HG03460 (cell line): ENCODE results near the gene FGFR4.

Experiments used
- ATAC-seq: cut with Tn5 transposase; IDR thresholded peaks from one replicate; pipeline ENCODE4 v1.9.1; 2021; ENCODE audit not compliant: unreplicated experiment

Gene FGFR4

DNA sequence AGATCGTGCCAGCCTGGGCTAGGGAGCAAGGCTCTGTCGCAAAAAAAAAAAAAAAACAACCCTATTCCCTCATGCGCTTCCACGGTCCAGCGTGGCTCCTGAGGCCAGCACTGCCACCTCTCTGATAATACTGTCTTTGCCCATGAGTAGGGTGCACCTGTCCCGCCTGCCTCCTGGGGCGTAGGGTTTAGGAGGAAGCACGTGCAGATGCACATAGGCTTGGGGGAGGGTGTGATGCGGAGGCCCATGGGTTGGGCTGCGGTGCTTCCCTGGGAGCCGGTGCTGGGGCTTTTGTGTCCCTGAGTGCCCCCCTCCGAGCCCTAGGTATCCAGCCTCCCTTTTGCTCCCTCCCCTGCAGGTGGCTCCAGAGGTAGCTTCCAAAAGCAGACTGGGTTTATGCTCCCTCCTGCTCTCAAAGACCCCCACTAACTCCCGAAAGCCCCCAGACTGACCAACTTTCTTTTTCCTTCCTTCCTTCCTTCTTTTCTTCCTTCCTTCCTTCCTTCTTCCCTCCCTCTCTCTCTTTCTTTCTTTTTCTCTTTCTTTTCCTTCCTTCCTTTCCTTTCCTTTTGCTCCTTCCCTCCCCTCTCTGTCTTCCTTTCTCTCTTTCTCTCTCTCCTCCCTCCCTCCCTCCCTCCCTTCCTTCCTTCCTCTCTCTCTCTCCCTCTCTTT lies 12.8 kb downstream of the FGFR4 start:
- ATAC-seq, result no peak

DNA sequence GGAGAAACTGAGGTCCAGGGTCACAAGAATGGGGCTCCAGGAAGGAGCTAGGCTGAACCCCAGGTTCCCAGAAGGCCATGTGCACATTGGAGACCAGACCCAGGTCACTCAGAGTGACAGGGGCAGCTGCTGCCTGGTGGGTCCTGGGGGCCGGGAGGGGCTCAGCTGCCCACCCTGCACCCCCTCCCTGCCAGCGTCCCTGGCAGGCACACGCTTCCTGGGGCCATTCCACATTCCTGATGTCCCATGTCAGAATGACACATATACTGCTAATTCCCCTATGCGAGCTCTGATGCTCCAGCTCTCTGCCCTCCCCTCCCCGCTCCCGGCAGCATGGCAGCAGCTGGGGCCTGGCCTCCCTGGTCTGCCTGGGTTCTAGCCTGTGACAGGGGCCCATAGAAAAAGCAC lies 14.0 kb downstream of the FGFR4 start:
- ATAC-seq, result no peak

DNA sequence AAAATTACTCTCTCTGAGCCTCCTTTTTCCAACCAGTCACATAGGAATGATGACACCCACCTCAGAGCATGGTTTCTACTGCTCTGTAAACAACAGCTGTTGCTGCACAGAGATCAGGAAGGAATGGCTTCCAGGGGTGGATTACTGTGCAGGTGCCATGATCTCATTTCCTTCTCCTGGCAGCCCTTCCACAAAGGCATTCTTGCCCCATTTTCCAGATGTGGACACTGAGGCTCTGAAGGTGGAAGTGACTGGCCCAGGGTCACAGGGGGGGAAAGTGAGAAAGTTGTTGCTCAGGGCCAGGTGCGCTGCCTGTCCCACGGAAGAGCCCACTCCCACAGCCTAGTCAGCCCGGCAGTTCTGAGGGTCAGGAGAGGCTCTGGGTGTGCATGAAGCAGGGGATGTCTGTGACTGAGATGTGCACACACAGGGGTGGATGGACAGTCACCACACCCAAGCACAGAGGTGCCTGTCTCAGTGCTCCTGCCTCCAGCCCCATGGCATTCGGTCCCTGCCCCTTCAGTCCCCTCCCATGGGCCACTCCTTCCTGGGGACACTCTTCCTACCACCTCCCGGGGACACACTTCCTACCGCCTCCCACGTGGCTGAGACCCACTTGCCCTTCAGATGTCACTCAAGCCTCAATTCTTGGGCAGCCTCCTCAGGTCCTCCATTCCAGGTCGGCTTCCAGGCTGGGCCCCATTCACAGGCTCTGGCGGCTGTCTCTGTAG lies 17.0 kb downstream of the FGFR4 start:
- ATAC-seq, result no peak

DNA sequence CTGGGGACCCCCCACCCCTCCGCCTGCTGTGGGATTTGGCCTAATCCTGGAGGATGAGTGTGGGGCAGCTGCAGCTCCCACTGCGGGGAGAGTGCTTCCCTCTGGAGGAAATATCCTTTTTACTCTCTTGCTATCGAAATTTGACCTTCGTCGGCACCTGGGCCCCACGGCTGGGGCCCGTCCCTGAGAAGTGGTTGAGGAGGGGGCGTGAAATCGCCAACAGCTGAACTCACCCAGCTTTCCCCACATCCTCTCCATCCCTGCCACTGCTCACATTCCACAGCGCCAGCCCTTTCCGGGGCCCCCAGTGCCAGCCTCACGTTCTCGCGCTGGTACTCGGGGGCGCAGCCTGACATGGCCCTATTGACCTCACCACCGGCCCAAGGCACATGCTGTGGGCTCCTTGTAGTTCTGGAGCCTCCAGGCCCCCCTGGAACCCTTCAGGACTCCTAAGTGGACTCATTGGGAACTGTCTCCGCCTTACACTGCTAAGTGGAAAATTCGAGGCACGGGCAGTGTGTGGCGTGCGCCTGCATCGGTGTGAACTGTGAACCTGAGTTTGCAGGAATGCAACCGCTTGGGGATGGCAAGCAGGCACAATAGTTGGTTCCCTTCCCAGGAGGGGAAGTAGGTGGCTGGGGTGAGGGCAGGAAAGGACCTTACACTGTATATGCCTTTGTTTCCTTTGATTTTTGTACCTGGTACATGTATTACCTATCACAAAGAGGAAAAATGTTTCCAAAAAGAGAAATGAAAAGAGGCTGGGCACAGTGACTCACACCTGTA lies 19.2 kb downstream of the FGFR4 start:
- ATAC-seq, result no peak

DNA sequence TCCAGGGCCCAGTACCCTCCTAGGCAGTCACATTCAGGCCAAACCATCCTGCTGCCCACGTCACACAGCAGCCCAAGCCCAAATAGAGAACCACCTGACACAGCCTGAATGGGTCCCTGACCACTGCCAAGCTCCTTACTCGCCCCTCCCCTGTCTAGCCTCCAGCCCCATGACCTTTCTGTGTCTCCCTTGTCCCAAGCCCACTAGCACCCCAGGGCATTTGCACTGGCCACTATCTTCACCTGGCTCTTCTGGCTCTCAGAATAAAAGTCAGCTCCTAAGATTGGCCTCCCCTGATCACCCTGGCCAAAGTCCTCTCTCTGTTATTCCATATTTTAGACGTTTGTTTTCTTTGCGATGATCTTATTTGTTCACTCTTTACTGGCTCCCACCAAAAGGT lies 20.4 kb downstream of the FGFR4 start:
- no peak for ATAC-seq

DNA sequence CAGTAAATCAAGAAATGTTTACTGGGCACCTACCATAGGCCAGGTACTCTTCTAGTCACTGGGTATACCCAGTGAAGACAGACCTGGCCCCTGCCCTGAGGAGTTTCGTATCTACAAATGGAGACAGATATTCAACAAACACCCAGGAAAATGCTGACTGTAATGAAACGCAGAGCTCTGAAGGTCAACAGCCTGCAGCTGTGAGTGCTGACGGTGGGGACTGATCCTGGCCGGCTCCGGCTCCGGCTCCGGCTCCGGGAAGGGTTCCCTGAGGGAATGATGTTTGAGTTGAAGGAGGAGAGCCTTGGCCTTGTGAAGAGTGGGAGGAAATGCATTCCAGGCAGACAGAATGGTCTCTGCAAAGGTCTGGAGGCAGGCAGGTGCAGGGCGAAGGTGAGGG lies 23.1 kb downstream of the FGFR4 start:
- ATAC-seq, result no peak

DNA sequence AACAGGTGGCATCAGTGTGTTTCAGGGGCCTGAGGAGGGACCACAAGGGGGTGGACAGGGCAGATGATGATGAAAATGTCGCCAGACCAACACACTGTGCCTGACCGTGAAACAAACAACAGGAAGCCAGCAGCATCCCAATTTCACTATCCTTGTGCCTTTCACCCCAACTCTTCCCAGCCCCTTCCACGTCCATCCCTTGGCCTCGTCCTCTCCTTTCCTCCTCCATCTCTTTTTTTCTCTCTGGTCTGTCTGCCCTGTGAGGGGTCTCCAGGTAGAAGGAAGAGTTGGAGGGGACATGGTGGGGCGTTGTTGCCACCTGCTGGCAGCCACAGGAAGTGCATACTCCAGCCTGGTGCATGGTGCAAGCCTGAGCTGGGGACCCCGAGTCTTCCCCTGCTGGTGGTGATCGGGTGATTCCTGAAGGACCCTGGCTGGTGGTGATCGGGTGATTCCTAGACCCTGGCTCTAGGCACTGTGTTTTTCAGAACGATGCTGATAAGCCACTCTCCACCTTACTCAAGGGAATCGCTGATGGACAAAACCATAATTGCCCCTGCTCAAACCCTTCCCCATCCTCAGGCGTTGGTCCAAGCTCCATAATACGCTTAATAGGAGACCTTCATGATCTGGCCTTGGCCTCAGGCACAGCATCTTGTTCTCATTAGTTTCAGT lies 25.1 kb downstream of the FGFR4 start:
- no peak for ATAC-seq

DNA sequence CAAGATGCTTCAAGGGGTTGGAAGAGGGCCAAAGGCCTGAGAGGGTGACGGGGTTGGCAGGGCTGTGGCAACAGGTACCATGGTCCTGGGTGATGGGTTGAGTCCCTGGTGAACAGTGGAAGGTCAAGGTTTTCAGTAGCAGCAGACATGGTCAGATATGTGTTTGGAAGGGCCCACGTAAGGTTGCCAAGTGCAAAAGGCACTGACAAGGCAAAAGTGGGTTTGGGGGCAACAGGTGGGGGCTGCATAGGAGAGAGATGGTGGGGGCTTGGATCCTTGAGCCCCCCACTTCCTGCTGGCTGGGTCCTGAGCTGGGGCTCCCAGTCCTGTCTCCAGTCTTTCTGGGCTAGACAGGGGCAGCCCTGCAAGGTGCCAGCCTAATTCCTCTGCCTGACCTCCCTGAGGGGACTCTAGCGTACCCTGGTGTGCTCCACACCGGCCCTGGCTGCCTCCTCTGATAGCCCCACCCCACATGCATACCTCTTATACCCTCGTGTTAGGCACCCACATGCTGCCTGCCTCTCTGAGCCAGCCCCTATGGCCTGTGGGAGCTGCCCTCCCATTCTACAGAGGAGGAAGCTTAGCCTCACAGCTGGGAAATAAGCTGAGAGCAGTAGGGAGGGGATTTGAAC lies 26.0 kb downstream of the FGFR4 start:
- no peak for ATAC-seq

DNA sequence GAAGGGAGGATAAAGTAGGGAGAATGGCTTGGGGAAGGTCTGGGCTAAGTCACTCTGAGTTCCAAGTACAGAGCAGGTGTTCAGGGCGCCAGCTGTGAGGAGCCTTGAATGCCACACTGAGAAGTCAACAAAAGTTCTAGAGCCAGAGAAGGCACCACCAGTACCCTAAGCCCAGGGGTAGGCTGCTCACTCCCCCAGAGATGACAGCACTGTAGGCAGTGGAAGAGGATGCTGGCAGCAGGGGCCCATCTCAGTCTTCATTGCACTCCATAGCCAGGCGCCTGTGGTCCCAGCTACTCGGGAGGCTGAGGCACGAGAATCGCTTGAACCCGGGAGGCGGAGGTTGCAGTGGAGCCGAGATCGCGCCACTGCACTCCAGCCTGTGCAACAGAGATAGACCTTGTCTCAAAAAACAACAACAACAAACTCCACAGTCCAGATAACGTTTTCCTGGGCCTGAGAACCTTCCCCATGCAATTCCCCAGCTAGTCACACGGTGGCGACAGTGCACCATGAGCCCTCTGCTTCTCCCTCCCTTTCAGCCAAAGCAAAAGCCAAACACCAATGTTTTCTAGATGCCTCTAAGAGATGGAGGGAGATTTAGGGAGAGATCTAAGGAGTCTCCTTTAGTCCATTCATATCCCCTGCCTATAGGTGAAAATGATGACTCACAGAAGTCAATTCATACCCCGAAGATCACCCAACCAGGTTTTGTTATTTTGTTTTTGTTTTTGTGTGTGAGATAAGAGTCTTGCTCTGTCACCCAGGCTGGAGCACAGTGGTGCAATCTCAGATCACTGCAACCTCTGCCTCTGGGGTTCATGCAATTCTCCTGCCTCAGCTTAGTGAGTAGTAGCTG lies 27.1 kb downstream of the FGFR4 start:
- peak; percentile 50 for ATAC-seq

DNA sequence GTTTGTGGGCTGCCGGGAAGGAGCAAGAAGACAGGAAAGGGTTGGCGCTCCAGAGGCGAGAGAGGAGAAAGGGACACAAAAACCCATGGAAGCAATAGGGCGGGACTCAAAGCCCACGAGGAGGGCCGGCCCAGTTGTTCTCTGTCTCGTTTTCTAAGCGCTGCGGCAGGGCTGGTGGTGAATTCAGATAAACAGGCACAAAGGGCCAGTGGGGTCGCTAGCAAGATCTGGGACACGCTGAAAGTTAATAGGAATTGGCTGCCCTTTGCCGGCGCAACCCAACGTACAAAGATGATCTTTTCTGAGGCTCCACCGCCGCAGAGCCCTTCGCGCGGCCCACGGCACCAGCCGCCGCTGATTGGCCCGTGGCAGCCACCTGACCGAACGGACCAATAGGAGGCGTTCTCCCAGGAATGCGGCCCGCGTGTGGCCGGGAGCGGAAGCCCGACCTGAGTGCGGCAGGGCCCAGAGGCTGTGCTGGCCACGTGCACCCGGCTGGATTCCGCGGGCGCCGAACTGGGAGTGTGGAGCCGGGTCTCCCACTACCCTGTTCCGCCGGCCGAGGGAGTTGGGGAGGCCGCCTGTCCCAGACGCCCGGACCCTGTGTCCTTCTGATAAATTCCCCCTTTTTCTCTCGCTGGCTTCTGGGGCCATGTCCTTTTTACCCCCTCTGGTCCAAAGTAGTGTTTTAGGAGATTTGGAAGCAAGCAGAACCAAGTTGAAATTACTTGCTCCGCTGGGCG lies 30.1 kb downstream of the FGFR4 start:
- peak; percentile 86 for ATAC-seq

DNA sequence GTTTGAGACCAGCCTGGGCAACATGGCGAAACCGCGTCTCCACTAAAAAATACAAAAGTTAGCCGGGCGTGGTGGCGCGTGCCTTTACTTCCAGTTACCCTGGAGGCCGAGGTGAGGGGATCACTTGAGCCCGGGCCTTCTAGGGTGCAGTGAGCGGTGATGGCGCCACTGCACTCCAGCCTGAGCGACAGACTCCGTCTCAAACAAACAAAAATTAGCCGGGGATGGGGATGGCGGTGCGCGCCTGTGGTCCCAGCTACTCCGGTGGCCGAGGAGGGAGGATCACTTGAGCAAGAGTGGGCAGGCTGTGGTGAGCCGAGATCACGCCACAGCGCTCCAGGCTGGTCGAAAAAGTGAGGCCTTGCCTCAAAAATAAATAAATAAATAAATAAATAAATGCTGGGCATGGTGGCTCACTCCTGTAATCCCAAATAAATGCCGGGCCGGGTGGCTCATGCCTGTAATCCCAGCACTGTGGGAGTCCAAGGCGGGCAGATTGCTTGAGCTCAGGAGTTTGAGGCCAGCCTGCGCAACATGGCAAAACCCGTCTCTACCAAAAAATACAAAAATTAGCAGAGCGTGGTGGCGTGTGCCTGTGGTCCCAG lies 30.8 kb downstream of the FGFR4 start:
- ATAC-seq, result no peak

DNA sequence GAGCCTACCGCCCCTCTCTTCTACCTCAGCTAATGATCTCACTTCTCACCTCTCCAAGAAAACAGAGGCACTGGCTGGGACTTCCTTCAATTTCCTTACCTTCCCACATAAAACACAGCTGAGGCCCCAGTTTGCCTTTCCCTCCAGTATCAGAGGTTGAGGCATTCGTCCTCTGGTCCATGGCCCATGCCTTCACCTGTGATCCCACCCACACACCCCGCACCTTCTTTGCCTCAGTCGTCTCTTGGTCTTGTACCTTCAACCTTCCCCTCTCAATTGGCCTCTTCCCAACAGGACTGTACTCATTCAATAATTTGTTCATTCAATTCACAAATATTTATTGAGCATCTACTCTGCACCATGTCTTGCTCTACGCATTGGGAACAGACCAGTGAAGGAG lies 35.9 kb downstream of the FGFR4 start:
- no peak for ATAC-seq

DNA sequence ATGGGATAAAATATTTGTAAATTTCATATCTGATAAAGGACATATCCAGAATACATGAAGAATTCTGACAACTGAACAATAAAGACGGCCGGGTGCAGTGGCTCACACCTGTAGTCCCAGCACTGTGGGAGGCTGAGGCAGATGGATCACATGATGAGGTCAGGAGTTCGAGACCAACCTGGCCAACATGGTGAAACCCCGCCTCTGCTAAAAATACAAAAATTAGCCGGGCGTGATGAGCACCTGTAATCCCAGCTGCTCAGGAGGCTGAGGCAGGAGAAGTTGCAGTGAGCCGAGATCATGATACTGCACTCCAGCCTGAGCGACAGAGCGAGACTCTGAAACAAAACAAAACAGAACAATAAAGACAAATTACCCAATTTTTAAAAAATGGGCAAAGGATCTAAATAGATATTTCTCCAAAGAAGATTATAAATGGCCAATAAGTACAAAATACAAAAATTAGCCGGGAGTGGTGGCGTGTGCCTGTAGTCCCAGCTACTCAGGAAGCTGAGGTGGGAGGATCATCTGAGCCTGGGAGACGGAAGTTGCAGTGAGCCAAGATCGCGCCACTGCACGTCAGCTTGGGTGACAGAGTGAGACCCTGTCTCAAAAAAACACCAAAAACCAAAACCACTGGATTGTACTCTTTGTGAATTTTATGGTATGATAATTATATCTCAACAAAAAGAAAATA lies 37.2 kb downstream of the FGFR4 start:
- ATAC-seq, result no peak

DNA sequence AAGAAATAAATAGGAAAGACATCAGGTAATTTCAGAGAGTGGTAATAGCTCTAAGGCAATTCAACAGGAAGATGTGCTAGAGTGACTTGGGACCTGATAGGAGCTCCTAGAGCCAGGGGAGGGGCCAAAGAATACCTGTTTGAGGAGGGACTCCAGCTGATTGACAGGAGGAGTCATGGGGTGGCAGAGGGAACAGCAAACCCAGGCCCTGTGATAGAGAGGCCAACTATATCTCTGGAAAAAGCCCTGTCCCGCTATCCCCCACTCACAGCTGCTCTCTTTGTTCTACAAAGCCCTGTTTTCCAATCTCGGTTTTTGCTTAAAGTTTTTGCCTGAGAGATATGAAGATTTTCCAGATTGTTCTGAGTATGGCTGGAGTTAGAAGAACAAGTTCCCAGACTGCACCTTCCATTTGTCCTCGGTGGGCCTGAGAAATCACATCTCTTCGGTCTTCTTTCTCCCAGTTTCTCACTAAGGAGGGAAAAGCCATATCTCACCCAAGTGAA lies 37.8 kb downstream of the FGFR4 start:
- no peak for ATAC-seq

DNA sequence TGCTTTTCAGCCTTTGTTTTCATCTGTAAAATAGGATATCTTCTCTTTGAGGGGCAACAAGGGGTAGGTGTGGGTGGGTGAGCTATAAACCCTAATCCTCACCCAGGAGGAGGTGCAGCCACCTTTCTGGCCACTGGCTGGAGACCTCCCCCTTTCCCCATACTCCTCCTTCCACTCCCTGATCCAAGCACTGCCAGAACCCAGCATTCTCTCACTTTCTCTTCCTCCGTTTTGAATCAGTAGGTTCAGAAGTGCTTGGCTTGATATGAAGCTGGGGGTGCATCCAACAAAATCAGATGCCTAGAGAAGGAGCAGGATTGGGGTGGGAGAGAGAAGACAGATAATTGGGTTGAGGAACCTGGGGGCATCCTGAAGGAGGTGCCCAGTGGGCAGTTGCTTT lies 40.1 kb downstream of the FGFR4 start:
- ATAC-seq, result no peak

DNA sequence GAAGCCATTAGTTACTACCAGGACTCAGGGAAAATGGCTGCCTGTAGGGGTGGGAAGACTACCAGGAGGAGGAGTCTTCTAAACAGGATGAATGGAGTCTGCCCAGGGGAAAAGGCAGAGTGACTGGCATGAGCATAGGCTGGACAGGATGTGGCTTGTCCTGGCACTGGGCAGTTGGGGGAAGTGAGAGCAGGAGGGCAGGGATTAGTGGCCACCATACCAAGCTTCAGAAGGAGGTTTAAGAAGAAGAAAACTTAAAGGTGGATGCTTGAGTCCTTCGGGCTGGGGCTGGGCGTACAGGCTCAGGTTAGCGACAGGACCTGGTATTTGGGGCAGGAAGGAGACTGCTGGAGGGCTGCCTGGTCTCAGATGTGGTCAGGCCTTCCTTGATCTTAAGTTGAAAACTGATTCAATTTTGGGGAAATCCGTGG lies 41.9 kb downstream of the FGFR4 start:
- no peak for ATAC-seq

DNA sequence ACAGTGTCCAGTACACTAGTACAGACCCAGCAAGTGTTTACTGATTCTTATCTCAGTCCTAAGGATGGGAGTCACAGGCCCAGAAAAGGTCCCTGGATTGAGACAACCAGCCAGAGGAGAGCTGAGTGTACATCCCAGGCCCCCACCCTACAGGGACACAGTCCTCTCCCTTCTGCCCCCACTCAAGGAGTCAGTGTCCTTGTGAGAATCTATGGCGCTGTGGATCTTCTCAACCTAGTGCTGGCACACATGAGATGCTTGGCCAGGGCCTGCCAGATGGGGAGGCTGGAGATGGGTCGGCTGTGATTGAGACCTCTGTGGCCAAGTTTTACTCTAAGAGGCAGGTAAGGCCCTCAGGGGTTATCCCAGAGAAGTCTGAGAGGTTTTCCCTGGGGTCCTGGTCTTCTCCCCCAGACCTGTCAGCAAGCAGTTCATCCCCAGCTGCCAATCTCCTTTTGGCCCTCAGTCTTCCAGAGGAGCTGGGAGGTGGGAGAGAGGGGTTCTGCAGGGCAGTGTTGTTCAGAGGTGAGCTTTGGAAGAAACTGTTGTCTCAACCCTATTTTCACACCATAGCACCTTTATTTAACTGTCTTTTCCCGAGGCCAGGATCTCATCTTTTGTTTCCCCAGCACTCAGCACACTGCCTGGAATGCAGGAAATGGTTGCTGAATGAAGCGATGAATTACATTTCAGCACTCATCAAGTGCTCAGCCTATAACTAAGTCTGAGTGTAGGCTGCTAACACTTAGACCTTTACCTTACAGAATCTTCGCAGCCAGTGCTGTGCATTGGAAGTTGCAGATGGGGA lies 43.7 kb downstream of the FGFR4 start:
- ATAC-seq, result no peak

DNA sequence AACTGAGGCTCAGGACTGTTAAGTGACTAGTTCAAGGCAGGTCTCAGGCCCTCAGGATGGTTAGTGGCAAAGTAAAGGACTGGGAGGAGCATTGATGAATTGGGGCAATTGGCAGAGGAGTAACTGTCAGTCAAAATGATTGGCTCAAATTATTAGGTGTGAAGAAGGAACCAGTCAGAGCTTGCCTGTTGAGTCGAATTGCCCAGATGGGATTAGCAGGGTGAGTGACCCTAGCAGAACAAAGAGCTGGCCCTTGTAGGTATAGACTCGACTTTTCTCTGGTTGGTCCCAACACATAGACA lies 44.3 kb downstream of the FGFR4 start:
- no peak for ATAC-seq
